GM21825 (cell line): ENCODE data around the gene DPCD.

ENCODE experiments used
- ATAC-seq: cut with Tn5 transposase; IDR thresholded peaks from one replicate; pipeline ENCODE4 v1.9.1; 2021; ENCODE audit warnings: mild to moderate bottlenecking, moderate library complexity; ENCODE audit not compliant: unreplicated experiment

DPCD gene

GRCh38 chr10:101651336-101651735 is 63.2 kb downstream of the DPCD start:
- no peak for ATAC-seq

DNA sequence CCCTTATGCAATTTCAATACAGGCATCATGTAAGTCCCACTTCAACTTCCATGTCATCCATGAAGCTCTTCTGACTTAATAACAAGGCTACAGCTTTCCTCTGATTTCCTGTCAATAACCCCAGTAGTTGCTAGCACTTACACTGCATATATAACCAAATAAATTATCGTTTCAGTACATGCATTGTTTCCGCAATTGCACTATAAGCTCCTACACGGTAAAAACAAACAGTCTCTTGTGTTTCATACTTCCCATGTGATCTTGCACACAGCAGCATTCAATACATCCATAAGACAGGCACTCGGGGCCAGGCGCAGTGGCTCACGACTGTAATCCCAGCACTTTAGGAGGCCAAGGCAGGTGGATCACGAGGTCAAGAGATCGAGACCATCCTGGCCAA is 65.4 kb downstream of the DPCD start:
- ATAC-seq: no peak

DNA sequence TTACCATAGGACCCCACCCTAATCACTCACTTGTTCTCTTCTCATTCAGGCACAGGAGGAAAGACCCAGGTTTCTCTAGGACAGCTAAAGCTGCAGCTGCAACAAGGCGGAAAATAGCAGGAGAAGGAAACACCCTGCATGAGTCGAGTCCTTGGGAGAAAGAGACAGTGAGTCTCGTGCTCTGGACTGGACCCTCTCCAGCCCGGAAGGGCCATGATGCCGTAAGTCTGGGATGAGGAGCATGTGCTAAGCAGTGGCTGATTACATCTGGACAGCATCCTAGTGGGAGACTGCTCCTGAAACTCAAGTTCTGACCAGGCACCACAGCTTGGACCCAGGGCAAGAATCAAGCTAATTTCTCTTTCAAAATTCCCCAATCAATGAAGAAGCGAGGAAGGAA is 67.4 kb downstream of the DPCD start:
- ATAC-seq: no peak

DNA sequence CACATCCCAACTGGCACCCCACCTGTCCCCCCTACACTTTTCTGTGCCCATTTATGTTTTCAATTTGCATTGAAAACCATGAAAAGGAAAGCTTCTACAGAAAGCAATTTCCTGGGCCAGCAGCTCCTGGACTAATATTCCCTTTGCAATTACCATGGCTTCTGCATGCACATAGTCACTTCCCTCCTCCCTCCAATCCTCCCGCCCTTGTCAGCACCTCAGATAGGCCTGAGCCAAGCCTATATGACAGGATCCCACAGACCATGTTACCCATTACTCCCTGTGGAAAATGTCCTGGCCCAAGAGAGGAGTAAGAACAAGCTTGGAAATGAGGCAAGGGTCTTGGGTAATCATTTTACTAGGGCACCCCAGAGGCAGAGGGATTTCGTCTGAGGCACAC is 68.8 kb downstream of the DPCD start:
- ATAC-seq: no peak

- ATAC-seq: no peak
Measured at GRCh38 chr10:101658975-101659374, 70.9 kb downstream of the DPCD start.
